Measurements from ENCODE around the gene ABLIM2.

ABLIM2 gene

DNA sequence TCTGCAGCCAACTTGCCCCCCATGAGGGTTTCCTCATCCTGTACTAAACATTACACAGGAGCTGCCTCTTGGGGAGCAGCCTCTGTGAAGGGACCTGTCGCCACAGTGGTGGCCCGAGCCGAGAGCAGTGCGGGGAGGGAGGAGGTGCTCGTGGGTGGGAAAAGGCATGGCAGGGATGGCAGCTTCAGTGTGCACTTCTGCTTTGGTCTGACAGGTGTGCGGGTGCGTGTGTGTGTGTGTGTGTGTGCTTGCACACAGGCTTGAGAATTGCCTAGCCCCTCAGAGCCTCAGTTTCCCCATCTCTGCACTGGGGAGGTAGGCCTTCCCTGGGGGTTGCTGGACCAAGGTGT lies 44.4 kb upstream of the ABLIM2 start:
- H3K4me3 ChIP-seq (ENCODE audit: low read depth, low read length) = no peak overlapping the region
- TF ChIP-seq CTCF (IDR thresholded peaks at IDR 0.05; ENCODE audit: insufficient read depth, low read depth, low read length, missing control alignments) = no peak
- DNase-seq (ENCODE audit: low read depth) = no peak

GRCh38 chr4:8202108-8203051 lies 43.8 kb upstream of the ABLIM2 start:
- no peak for DNase-seq (ENCODE audit: low read depth)
- peak overlapping the region; percentile 63 for H3K4me3 ChIP-seq (ENCODE audit: low read depth, low read length)
- TF ChIP-seq CTCF (IDR thresholded peaks at IDR 0.05; ENCODE audit: insufficient read depth, low read depth, low read length, missing control alignments) = no peak

GRCh38 chr4:8201321-8201781 lies 42.7 kb upstream of the ABLIM2 start:
- no peak for TF ChIP-seq CTCF (IDR thresholded peaks at IDR 0.05; ENCODE audit: insufficient read depth, low read depth, low read length, missing control alignments)
- DNase-seq (ENCODE audit: low read depth) = peak; percentile 80
- peak overlapping the region; percentile 63 for H3K4me3 ChIP-seq (ENCODE audit: low read depth, low read length)

GRCh38 chr4:8200302-8200975 lies 41.8 kb upstream of the ABLIM2 start:
- peak overlapping the region; percentile 63 for H3K4me3 ChIP-seq (ENCODE audit: low read depth, low read length)
- TF ChIP-seq CTCF (IDR thresholded peaks at IDR 0.05; ENCODE audit: insufficient read depth, low read depth, low read length, missing control alignments) = no peak
- peak; percentile 46 for DNase-seq (ENCODE audit: low read depth)

GRCh38 chr4:8199594-8200301 lies 41.1 kb upstream of the ABLIM2 start:
- peak; percentile 36 for DNase-seq (ENCODE audit: low read depth)
- TF ChIP-seq CTCF (IDR thresholded peaks at IDR 0.05; ENCODE audit: insufficient read depth, low read depth, low read length, missing control alignments) = no peak
- H3K4me3 ChIP-seq (ENCODE audit: low read depth, low read length) = peak overlapping the region; percentile 63

DNA sequence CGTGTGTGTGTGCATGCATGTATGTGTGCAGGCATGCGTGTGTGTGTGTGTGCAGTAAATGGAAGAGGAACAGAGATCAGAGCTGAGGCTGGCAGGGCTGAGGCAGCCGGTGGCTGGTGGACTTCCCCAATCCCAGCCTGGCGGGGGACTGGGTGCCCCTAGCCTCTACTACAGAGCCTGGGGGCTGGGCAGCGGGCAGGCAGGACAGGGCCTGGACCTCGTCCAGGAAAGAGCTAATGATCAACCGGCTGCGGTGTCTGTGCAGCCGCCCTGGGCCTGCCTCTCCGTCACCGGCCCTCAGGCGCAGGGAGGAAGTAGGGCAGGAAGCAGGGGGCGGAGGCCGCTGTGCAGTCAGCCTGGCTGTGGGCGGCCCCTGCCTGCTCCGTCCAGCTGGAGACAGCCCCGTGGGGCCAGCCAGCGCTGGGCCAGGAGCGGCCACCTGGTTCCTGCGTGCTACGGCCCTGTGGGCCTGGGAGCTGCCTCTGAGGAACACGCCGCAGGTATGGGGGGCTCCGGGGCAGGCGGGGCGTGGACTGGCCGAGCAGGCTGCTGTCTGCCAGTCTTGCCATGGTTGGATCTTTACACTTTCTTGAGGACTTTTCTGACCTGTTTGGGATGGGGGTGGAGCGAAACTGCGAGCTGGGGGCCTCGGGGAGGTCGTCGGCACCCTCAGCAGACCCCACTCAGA lies 40.4 kb upstream of the ABLIM2 start, which contains the start of gene SH3TC1:
Gene SH3TC1, plus strand, starts transcription at position 385 of the 688 bp plus-strand sequence. CDS start 5,905 bp downstream, outside the sequence.
- no peak for TF ChIP-seq CTCF (IDR thresholded peaks at IDR 0.05; ENCODE audit: insufficient read depth, low read depth, low read length, missing control alignments)
- peak; percentile 85 for DNase-seq (ENCODE audit: low read depth)
- H3K4me3 ChIP-seq (ENCODE audit: low read depth, low read length) = peak within 1 kb of the TSS; percentile 63

Data from GM12865 (cell line).